GM21390 (cell line): ENCODE data around the gene FOXQ1.

Experiments used
- ATAC-seq: cut with Tn5 transposase; IDR thresholded peaks from one replicate; pipeline ENCODE4 v1.9.1; 2021; ENCODE audit not compliant: unreplicated experiment

FOXQ1 gene, protein sequence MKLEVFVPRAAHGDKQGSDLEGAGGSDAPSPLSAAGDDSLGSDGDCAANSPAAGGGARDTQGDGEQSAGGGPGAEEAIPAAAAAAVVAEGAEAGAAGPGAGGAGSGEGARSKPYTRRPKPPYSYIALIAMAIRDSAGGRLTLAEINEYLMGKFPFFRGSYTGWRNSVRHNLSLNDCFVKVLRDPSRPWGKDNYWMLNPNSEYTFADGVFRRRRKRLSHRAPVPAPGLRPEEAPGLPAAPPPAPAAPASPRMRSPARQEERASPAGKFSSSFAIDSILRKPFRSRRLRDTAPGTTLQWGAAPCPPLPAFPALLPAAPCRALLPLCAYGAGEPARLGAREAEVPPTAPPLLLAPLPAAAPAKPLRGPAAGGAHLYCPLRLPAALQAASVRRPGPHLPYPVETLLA

DNA sequence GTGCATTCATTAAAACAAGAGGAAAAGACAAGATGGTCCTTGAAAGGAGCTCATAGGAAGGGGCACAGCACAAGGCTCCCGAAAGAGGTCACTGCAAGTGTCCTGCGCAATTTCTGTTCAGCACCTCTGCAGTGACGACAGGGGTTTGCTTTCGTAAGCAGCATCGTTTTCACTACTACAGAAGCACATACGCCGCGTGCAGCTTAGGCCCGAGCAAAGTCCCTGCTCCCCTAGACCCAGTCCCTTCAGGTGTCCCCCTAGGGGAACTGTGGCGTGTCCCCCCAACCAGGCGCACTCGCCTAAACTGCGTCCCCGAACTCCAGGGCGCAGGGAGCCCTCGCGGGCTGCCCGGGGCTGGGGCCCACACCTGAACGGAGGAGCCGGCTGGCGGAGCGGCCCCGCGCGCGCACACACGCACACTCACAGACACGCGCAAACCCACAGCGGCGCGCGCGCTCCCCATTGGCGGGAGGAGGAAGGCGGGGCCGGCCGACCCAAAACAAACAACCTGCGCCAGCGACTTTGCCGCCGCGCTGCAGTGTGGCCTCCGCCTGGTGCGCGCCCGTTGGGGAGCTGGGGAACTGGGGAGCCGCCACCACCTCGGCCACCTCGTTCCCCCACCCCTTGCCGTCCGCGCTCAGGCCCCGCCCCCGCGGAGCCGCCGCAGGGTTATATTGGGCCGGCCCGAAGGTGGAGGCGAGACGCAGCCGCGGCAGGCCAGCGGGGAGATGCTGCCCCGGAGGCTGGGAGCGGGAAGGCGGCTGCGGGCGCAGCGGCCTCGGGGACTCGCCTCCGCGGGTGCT lies at the start of gene FOXQ1:
TSS of gene FOXQ1 (plus strand) at position 699 of the 803 bp plus-strand sequence. CDS start 607 bp downstream, outside the sequence.
- ATAC-seq: no peak

DNA sequence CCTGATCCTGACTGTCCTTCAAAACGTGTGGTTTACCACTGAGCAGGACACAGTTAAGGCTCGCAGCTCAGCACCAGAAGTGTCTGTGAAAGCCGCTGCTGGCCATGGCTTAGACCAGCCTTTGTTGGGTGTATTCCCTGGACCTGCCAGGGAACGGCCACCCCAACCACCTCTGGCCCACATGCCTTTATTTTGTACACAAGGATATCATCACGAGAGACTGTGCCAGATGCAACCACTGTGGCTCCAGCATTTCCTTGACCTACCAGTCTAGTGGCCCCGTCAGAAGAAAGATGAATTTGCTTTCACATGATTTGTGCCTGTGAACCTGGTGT lies 49.2 kb upstream of the FOXQ1 start:
- ATAC-seq: no peak

DNA sequence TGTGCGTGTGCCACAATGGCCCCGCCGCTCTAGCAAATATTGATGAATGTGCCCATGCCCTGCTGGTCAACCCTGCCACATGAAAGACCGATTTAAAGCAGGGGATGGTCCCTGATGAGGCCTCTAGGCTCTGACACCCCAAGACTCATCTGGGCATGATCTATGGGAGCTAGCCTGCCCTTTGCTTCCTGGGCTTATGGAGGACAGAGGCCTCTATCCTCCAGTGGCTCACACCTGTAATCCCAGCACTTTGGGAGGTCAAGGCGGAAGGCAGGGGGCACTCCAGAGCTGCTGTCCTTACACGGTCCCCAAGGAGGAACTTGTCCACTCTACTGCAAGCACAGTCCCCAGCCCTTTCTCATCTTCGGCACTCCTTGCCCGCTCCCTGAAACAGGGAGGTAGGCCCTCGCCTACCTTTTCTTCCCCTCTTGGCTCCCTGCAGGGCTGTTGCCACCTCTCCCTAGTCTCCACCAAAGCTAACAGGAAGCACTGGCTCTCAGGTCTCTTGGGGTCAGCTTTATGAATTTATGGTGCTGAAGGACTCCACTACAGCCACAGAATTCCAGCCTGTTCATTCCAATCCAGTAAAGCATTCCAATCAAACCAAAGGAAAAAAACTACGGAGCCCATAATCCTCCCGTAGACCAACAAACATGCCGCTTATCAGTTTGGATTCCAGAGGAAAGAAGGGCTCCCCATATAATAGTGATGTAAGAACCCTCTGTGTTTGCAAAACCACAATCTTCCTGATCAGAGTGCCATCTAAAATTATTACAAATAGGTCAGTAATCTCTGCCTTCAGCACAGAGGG lies 48.7 kb upstream of the FOXQ1 start:
- no peak for ATAC-seq

DNA sequence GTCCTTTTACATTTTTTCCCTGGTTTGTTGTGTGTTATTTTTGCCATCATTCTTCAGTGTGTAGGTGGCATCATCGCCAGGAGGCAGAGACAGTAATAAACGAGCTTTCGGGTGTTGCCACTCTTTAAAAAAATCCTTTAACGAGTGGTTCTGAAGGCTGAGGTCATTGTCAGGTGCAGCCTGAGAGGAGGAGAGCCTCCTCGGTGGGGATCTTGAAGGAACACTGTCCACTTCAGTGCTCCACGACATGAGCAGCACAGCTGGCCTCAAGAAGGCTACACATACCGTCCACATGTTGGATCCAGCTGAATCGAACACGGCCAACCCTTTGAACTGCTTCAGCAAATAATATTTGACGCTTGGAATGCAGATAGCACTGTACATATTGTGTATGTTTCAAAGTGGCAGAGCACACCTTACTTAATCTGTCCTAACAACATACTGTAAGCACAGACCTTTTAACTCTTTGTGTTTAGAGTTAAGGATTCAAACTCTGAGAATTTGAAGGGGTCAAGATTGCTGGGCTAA lies 48.0 kb upstream of the FOXQ1 start:
- ATAC-seq: no peak

DNA sequence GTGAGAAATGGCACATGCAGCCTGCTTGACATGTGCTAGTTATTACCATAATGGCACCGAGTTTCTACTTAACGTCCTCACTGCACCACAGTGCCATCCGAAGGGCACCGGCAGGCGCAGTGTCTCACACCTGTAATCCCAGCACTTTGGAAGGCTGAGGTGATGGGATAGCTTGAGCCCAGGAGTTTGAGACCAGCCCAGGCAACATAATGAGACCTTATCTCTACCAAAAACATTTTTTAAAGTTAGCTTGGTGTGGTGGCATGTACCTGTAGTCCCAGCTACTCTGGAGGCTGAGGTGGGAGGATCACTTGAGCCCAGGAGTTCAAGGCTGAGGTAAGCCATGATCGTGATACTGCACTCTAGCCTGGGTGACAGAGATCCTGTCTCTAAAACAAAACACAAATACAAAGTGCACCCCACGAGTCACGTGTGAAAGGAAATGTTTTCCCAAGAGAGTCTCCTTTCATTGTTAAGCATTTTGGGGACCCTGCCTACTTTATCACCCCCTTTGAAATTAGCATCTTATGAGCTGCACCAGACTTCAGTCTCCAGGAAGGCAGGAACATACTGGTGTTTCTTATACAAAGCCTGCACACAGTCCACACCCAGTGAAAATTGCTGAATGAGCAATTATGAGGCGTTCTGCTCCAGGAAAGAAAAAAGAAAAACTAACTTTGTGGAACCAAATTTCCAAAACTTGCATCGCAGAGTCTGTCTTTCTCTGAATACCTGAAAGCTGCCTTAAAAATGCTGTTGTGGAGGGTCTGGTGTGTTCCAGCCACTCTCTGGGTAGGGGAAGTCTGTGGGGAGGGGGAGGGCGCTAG lies 47.1 kb upstream of the FOXQ1 start:
- no peak for ATAC-seq

DNA sequence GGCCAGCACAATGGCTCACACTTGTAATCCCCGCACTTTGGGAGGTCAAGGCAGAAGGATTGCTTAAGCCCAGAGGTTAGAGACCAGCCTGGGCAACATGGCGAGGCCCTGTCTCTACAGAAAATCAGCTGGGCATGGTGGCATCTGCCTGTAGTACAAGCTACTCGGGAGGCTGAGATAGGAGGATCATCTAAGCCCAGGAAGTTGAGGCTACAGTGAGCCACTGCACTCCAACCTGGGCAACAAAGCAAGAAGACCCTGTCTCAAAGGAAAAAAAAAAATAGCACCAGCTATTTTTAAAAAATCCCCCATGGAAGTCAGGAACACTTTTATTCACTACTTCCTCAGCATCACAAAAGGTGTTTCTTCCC lies 45.2 kb upstream of the FOXQ1 start:
- ATAC-seq: no peak

DNA sequence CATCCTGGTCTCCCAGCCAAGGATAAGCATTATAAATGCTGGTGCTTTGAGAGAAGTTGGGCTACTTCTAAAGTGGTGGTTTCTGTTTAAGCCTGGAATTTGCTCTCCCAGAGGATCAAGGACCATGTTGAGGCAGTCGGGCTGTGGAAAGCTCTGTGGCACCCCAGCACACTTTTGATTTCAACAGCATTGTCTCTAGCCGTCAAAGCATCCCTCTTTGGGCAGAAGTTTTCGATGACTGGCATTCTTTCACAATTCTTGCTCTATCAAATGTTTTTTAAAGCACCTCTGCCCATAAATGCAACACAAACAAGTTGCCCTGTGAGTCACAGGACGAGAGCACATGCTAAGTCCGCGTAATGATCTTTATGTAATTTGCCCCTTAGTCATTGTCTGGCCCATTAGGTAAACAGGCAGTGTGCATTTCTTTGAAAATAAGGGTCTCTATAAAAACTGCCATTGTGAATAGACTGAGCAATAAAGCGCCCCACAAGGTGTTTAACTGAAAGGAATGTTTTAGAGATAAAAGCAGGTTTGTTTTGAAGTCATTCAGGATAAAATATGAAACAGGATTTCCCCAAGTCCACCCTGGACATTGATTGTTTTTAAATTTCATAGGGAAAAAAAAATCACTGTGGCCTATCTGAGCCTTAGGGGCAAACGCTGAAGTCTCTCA lies 44.7 kb upstream of the FOXQ1 start:
- ATAC-seq: no peak

DNA sequence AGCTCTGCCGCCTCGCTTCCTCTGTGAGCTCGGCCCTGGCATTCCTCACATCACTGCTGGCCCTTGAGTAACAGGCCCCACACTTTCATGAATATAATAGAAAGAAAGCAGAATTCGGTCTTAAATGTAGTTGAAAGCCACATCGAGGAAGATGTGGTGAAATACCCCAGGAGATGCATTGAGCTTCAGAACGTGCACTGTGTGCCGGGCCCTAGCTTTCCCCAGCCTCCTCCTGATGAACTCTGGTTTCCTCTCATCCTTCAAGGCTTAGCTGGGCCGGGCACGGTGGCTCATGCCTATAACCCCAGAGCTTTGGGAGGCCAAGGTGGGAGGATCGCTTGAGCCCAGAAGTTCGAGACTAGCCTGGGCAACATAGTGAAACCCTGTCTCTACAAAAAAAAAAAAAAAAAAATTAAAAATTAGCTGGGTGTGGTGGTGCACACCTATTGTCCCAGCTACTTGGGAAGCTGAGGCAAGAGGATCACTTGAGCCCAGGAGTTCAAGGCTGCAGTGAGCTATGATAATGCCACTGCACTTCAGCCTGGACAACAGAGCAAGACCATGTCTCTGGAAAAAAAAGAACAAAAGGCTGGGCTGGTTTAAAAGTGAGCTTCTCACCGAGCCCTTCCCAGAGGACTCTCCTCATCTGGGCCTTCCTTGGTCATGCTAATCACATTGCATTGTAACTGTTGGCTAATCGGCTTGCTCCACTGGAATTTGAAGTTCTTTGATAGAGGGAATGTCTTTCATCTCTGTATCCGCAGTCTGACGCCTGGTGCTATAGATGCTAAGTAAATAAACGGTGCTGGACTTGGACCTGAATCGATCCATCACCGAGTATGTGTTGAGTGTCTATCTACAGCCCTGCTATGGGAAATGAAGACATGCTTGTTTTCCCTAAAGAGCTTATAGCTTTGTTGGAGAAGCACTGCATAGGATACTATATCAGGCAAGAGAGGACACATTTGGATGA lies 43.8 kb upstream of the FOXQ1 start:
- no peak for ATAC-seq

DNA sequence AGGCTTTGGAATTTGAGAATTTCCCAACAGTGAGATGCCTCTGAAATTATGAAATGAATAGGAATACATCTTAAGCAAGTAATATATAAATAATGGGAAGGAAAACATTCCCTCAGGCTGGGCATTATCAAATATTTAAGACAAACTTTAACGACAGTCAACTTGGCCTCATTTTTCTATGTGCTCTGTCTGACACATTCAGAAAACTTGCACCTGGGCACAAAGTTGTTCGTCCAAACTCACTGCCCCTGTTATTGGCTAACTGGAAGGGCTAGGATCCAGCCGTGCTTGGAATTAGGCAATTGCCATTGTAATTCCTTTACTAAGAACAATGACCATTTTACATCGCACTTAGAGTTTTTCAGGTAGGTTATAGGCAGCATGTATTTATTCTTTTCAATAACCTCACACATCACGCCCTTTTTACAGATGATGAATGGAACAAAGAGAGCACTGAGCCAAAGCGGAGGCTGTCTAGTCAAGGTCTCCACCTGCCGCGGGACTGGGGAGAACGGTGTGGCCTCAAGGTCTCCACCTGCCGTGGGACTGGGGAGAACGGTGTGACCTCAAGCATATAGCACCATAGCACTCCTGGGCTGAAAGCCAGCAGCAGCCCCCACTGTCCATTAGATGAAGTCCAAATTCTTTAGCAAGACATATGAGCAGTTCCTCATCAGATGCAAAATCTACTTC lies 40.7 kb upstream of the FOXQ1 start:
- no peak for ATAC-seq

DNA sequence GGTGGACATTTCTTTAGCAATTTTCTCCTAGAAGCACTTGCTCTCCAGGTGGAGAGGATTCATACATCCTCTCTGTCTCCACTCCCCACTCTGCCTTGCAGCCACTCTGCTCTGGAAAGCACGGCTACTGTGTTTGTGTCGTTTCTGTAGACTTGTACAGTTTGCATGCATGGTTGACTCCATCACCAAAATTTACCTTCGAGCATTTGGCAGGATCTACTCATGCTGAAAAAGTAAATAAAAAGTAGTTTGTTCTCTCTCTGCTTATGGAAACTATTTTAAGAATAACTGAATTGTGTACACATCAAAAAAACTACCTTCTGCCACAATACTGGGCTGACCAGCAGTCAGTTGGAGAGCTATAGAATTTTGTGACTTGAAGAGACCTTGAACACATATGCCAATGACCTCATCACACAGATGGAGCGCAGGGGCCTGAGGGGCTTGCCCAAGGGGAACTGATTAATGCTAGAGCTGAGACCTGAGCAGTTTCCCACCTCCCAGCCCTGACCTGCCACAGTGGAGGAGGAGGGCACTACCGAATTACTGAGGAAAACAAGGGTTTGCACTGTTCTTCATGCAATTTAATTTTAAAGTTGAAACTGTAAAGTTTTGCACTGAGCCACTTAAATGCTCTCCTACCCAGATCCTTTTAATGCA lies 33.7 kb upstream of the FOXQ1 start:
- no peak for ATAC-seq

DNA sequence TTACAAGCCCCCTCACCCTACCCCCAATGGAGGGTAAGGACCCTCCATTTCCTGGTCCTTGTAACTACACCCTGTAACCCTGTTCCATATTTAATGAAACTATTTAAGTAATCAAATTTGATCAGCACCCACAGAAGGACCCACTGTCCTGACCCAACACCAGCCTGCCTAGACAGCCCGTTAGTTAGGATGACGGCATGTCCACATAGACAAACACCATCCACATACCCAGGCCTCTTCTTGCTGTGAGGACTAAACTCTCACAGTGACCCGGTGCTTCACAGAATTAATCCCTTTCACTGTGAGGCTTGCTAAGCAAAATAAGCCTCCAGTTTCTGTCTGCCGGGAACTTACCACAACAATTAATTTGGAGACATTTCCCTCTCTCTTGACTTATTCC lies 32.8 kb upstream of the FOXQ1 start:
- no peak for ATAC-seq

DNA sequence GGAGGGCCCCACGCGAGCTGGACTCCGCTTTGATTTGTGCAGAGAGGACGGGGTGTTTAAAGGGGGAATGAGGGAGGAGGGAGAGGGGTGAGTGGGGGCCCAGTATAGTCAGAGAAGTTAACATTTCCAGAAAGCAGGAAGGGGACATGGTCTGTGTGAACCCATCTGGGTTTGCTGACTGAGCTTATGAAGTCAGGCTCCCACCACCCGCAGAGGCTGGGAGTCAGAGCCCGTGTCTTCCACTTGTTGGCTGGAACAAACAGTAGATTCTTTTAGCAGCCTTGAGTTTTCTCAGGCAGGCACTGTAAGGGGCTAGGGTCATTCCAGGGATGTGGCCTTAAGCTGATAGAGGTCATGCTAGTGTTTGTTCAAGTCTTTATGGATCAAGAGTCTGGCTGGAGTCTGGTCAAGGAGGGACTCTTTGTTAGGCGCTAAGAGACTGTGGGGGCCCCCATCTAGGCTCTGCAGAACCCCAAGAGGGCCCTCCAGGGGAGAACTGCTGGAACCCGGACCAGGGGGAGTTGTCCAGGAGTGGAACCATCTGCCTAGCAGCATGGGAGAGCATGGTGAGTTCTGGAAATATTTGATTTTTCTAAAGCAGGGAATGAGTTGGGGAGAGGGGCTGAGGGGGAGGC lies 31.1 kb upstream of the FOXQ1 start:
- ATAC-seq: no peak

DNA sequence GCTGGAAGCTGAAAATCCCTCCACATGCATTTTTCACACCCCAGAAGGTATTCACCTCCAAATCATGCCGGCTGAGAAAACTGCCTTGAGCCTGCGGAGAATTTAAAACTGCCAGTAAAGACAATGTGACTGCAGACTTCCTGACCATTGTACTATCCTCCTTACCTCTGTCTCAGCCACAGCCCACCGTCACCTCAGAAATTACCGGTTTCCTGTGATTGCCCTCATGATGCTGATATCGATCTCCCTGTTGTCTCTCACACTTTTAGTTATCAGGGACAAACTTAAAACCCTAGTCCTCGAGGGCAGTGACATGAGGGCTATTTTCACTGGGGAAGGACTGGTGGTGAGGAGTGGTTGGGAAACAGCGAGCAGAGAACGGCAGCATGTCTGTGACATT lies 30.2 kb upstream of the FOXQ1 start:
- no peak for ATAC-seq

DNA sequence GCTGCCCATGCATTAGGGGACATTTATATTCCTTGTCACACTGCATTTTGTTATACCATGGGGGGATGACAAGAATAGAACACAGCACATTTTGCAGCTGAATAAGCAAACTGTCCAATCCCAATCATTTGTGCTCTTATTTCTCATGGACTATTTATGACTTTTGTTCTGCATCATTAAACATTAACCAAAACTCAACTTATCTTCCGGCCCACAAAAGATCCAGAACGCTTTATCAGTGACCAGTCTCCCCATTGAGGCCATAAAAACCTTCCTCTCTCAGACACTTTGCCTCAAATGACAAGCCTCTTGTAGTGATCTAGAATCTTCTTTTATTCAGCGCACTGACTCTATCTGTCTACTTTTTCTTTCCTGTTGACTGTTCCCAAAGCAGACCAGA lies 28.4 kb upstream of the FOXQ1 start:
- ATAC-seq: no peak

DNA sequence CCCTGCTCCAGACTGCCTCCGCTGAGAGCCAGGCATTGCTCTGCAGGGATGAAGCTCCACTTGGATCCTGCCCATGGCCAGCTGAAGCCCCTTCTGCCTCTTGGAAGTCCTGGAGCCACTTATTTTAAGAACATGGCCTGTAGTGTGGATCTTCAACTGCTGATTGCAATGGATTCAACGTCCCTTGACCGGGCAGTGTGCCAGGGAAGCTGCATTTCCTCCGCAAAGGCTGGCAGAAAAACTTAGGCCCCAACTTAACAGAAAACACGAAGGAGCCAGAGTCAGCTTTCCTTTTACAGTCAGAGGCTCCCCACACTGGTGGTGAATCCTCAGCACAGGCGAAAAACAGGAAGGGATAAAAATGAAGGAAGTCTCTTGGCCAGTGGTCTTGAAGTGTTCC lies 26.3 kb upstream of the FOXQ1 start:
- no peak for ATAC-seq

DNA sequence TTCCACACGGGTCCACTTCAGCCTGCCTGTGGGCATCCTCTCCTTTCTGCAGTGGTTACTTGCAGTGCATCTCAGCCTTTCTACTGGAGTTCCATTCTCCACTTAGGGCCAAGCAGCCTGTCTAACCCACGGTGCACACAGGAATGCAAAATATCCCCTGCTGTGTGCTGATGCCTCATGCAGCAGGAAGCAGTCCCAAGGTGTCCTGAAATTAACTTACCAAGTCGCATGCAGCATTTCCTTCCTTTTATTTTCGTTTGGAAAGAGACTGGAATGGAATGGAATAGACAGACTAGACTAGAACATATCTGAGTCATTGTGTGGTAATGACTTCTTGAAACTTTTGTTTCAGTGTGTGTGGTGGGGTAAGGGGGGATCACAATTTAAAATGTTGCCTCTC lies 25.9 kb upstream of the FOXQ1 start:
- ATAC-seq: no peak

DNA sequence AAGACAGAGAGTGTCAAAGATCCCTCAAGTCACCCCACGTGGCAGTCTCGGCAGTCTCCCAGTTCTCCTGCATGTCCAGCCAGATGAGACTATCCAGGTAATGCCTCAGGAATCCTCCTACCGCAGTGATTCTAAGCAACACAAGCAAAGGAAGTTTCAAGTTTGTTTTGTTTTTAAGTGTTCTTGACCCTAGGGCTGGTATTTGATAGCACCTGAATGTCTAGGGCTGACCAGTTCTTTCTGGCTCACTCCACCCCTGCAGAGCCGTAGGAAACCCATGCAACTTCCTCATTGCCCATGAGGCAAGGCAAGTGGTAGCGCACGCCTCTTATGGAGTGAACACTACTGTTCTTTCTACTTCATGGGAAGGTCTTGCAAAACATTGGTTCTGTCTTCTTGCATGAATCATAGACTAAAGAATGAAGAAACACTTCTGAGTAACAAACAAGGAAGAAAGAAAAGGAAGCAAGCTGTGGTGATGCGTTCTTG lies 24.8 kb upstream of the FOXQ1 start:
- no peak for ATAC-seq
